Astrocyte of the cerebellum (primary cell): ENCODE measurements around the gene PSMD3.
"Not testable (repeated sequence)": the region's sequence is repeated elsewhere in the genome, so short reads cannot be mapped to it uniquely, and the experiment has no call there.

Experiments used
- DNase-seq: peaks from one replicate; pipeline ENCODE4 v3.0.0-alpha.2; 2011; ENCODE audit warnings: low read depth
- H3K4me3 ChIP-seq: 2 replicates; pipeline ENCODE4 v1.5.1; 2011; ENCODE audit warnings: mild to moderate bottlenecking, low read depth, low read length, moderate library complexity
- CTCF ChIP-seq: IDR thresholded peaks from 2 replicates; pipeline ENCODE4 v1.5.1; 2012; ENCODE audit warnings: low read length, low read depth, moderate library complexity, mild to moderate bottlenecking; ENCODE audit errors: missing control alignments
- in situ Hi-C: cut with HindIII; loops from 2 replicates; pipeline ENCODE4 v1.10.0; 2017; ENCODE audit warnings: low sequenced_read_pairs

PSMD3 gene

GRCh38 chr17:39939106-39939505, 41.5 kb upstream of the PSMD3 start:
- no peak for TF ChIP-seq CTCF
- in situ Hi-C loops, result no loop called here
- H3K4me3 ChIP-seq, result no peak overlapping the region
- no peak for DNase-seq

- TF ChIP-seq CTCF, result peak; percentile 70
- in situ Hi-C loops, result no loop called here
- H3K4me3 ChIP-seq, result no peak overlapping the region
- no peak for DNase-seq
These were observed 40.8 kb upstream of the PSMD3 start for GRCh38 chr17:39939588-39940419.

GRCh38 chr17:39943702-39944392, 36.8 kb upstream of the PSMD3 start:
- no peak overlapping the region for H3K4me3 ChIP-seq
- in situ Hi-C loops, result no loop called here
- TF ChIP-seq CTCF, result no peak
- no peak for DNase-seq

- no peak for TF ChIP-seq CTCF
- no peak overlapping the region for H3K4me3 ChIP-seq
- in situ Hi-C loops, result no loop called here
- DNase-seq, result no peak
These were observed 36.3 kb upstream of the PSMD3 start for GRCh38 chr17:39944393-39944711.

- in situ Hi-C loops, result no loop called here
- DNase-seq, result no peak
- no peak for TF ChIP-seq CTCF
- no peak overlapping the region for H3K4me3 ChIP-seq
These were observed 33.9 kb upstream of the PSMD3 start for GRCh38 chr17:39946551-39947330.

GRCh38 chr17:39948489-39948828, 32.1 kb upstream of the PSMD3 start:
- in situ Hi-C loops, result not testable (repeated sequence)

More at GRCh38 chr17:39948489-39948828, 32.1 kb upstream of the PSMD3 start:
- H3K4me3 ChIP-seq, DNase-seq: not testable (repeated sequence)
